Neural crest cell (in vitro differentiated cells): ENCODE results near the gene CEP95. TPM values are rescaled to one million over a fixed set of nuclear protein-coding genes. Genes with fewer than 3 reads are reported as not detected.
A peak's percentile ranks its signal among the peaks of the same experiment; 100 is the strongest.

Experiments
- DNase-seq: peaks from one replicate; pipeline ENCODE4 v3.0.0; 2021; ENCODE audit warnings: low read depth, mixed read lengths, low spot score
- H3K27ac Mint-ChIP-seq: one replicate; pipeline ENCODE4 v1.8.0; 2021; ENCODE audit warnings: mild to moderate bottlenecking, mixed read lengths; ENCODE audit not compliant: unreplicated experiment
- H3K27me3 Mint-ChIP-seq: 2 replicates; pipeline ENCODE4 v1.8.0; 2021; ENCODE audit warnings: low read depth, mild to moderate bottlenecking, mixed read lengths
- H3K36me3 Mint-ChIP-seq: 2 replicates; pipeline ENCODE4 v1.8.0; 2021; ENCODE audit warnings: low read depth, mild to moderate bottlenecking, mixed read lengths
- H3K4me1 Mint-ChIP-seq: 2 replicates; pipeline ENCODE4 v1.8.0; 2021; ENCODE audit warnings: mixed read lengths
- H3K4me3 Mint-ChIP-seq: one replicate; pipeline ENCODE4 v1.8.0; 2021; ENCODE audit warnings: mild to moderate bottlenecking, mixed read lengths
- H3K9me3 Mint-ChIP-seq: 2 replicates; pipeline ENCODE4 v1.8.0; 2021; ENCODE audit warnings: mixed read lengths
- CTCF ChIP-seq: fragments of 200-600 bp; sonication (generic); conservative IDR thresholded peaks from 2 replicates; pipeline ENCODE4 v1.5.0; 2021; ENCODE audit warnings: antibody characterized with exemption, mild to moderate bottlenecking
- total RNA-seq: library from RNA; stranded (reverse); gene quantifications from 2 replicates; pipeline ENCODE4 v1.2.1, GENCODE V29; 2021

The CEP95 gene
- total RNA-seq, 1 donor from 2014 or later, result 64.7 TPM

GRCh38 chr17:64529221-64529620 is 22.4 kb downstream of the CEP95 start:
- H3K27ac Mint-ChIP-seq, result no peak overlapping the region
- no peaks in the 10 kb centered on the region for H3K9me3 Mint-ChIP-seq
- DNase-seq, result no peak
- no peaks in the 10 kb centered on the region for H3K27me3 Mint-ChIP-seq
- no peak overlapping the region for H3K4me3 Mint-ChIP-seq
- TF ChIP-seq CTCF, result no peak
- H3K4me1 Mint-ChIP-seq, result no peaks in the 10 kb centered on the region
- H3K36me3 Mint-ChIP-seq, result peaks cover 26% of the 10 kb centered on the region

- no peaks in the 10 kb centered on the region for H3K27me3 Mint-ChIP-seq
- H3K36me3 Mint-ChIP-seq, result peaks cover 25% of the 10 kb centered on the region
- DNase-seq, result no peak
Observed at GRCh38 chr17:64531955-64532371, 25.2 kb downstream of the CEP95 start.

GRCh38 chr17:64532409-64532808 is 25.6 kb downstream of the CEP95 start:
- no peak for DNase-seq
- H3K27me3 Mint-ChIP-seq, result no peaks in the 10 kb centered on the region
- TF ChIP-seq CTCF, result no peak
- no peaks in the 10 kb centered on the region for H3K4me1 Mint-ChIP-seq
- H3K9me3 Mint-ChIP-seq, result no peaks in the 10 kb centered on the region
- H3K36me3 Mint-ChIP-seq, result peaks cover 23% of the 10 kb centered on the region
- no peak overlapping the region for H3K27ac Mint-ChIP-seq
- H3K4me3 Mint-ChIP-seq, result no peak overlapping the region

More at GRCh38 chr17:64531955-64532371, 25.2 kb downstream of the CEP95 start:
- H3K4me1 Mint-ChIP-seq, result no peaks in the 10 kb centered on the region
- no peak overlapping the region for H3K27ac Mint-ChIP-seq
- TF ChIP-seq CTCF, result no peak
- no peaks in the 10 kb centered on the region for H3K9me3 Mint-ChIP-seq
- H3K4me3 Mint-ChIP-seq, result no peak overlapping the region

- H3K27ac Mint-ChIP-seq, result peak overlapping the region; percentile 36
- no peaks in the 10 kb centered on the region for H3K27me3 Mint-ChIP-seq
- peaks cover 23% of the 10 kb centered on the region for H3K36me3 Mint-ChIP-seq
- H3K9me3 Mint-ChIP-seq, result no peaks in the 10 kb centered on the region
- no peak overlapping the region for H3K4me3 Mint-ChIP-seq
- H3K4me1 Mint-ChIP-seq, result no peaks in the 10 kb centered on the region
- DNase-seq, result no peak
- no peak for TF ChIP-seq CTCF
Observed at GRCh38 chr17:64533784-64534183, 27.0 kb downstream of the CEP95 start.

GRCh38 chr17:64534187-64534586 is 27.4 kb downstream of the CEP95 start:
- no peaks in the 10 kb centered on the region for H3K9me3 Mint-ChIP-seq
- no peak overlapping the region for H3K27ac Mint-ChIP-seq
- TF ChIP-seq CTCF, result no peak
- peaks cover 21% of the 10 kb centered on the region for H3K36me3 Mint-ChIP-seq
- DNase-seq, result no peak
- no peak overlapping the region for H3K4me3 Mint-ChIP-seq
- no peaks in the 10 kb centered on the region for H3K27me3 Mint-ChIP-seq
- no peaks in the 10 kb centered on the region for H3K4me1 Mint-ChIP-seq

GRCh38 chr17:64535357-64535756 is 28.6 kb downstream of the CEP95 start:
- no peak overlapping the region for H3K4me3 Mint-ChIP-seq
- no peak overlapping the region for H3K27ac Mint-ChIP-seq
- DNase-seq, result no peak
- H3K27me3 Mint-ChIP-seq, result no peaks in the 10 kb centered on the region
- no peak for TF ChIP-seq CTCF
- H3K9me3 Mint-ChIP-seq, result no peaks in the 10 kb centered on the region
- H3K36me3 Mint-ChIP-seq, result peaks cover 19% of the 10 kb centered on the region
- H3K4me1 Mint-ChIP-seq, result no peaks in the 10 kb centered on the region
